Measurements from ENCODE around the gene PPP1R12B.
"Not testable (repeated sequence)": the region's sequence is repeated elsewhere in the genome, so short reads cannot be mapped to it uniquely, and the experiment has no call there.

- not testable (repeated sequence) for TF ChIP-seq CTCF, POLR2A (IDR thresholded peaks at IDR 0.05)
Measured at GRCh38 chr1:202582350-202582749, 233.9 kb downstream of the PPP1R12B start.
